OCI-LY7 (cell line): ENCODE measurements around the gene SIL1. TPM values are rescaled to one million over a fixed set of nuclear protein-coding genes. Genes with fewer than 3 reads are reported as not detected.

Experiments used
- BruUV-seq: library from RNA; stranded (reverse); fragments of 400-500 nt; replicated peaks from 2 replicates; lab custom pipeline; 2021; lab: Mats Ljungman, UMichigan
- CTCF ChIA-PET: fragments of 300-600 bp; sonication (Branson Sonifier 250); formaldehyde crosslinking; loops from one replicate; lab custom pipeline; 2022; ENCODE audit warnings: antibody characterized with exemption; ENCODE audit not compliant: unreplicated experiment; lab: Charles Lee
- POLR2A ChIA-PET: fragments of 300-600 bp; sonication (Branson Sonifier 250); formaldehyde crosslinking; loops from one replicate; lab custom pipeline; 2022; ENCODE audit warnings: antibody characterized with exemption; lab: Charles Lee
- DNase-seq: peaks from one replicate; pipeline ENCODE4 v3.0.0-alpha.2; 2015; ENCODE audit warnings: low spot score
- H2AFZ ChIP-seq: fragments of 200-600 bp; sonication (generic), shearing (Covaris generic); 2 replicates; pipeline ENCODE4 v1.6.1; 2014; ENCODE audit warnings: mild to moderate bottlenecking, antibody characterized with exemption, low read length, moderate library complexity
- H3K27ac ChIP-seq: fragments of 200-600 bp; sonication (generic); 2 replicates; pipeline ENCODE4 v1.5.1; 2014; ENCODE audit warnings: mixed run types, low read depth, mild to moderate bottlenecking, moderate library complexity, low read length, inconsistent platforms; ENCODE audit not compliant: poor library complexity, severe bottlenecking
- H3K36me3 ChIP-seq: fragments of 200-600 bp; sonication (generic); 2 replicates; pipeline ENCODE4 v1.6.1; 2014; ENCODE audit warnings: mild to moderate bottlenecking, antibody characterized with exemption, low read length, moderate library complexity, mixed read lengths; ENCODE audit not compliant: insufficient read depth
- H3K4me1 ChIP-seq: fragments of 200-600 bp; sonication (generic); 2 replicates; pipeline ENCODE4 v1.5.1; 2014; ENCODE audit warnings: mild to moderate bottlenecking, low read length; ENCODE audit not compliant: insufficient read depth, poor library complexity, severe bottlenecking
- H3K4me2 ChIP-seq: fragments of 200-600 bp; sonication (generic); 2 replicates; pipeline ENCODE4 v1.6.1; 2014; ENCODE audit warnings: mild to moderate bottlenecking, low read length
- H3K4me3 ChIP-seq: fragments of 200-600 bp; sonication (generic); 2 replicates; pipeline ENCODE4 v1.5.1; 2014; ENCODE audit warnings: mild to moderate bottlenecking, low read depth, low read length; ENCODE audit not compliant: poor library complexity, severe bottlenecking
- H3K79me2 ChIP-seq: fragments of 200-600 bp; sonication (generic); 2 replicates; pipeline ENCODE4 v1.6.1; 2016; ENCODE audit warnings: low read depth, mild to moderate bottlenecking, low read length, moderate library complexity, mixed read lengths; ENCODE audit not compliant: insufficient read depth
- H3K9me2 ChIP-seq: fragments of 200-600 bp; sonication (generic); 2 replicates; pipeline ENCODE4 v1.6.1; 2016; ENCODE audit warnings: mild to moderate bottlenecking, low read length, mixed read lengths; ENCODE audit not compliant: insufficient read depth
- H3K9me3 ChIP-seq: fragments of 200-600 bp; sonication (generic); 2 replicates; pipeline ENCODE4 v1.6.1; 2014; ENCODE audit warnings: mild to moderate bottlenecking, mixed run types, low read length, mixed read lengths
- H4K20me1 ChIP-seq: fragments of 200-600 bp; sonication (generic); 2 replicates; pipeline ENCODE4 v1.6.1; 2014; ENCODE audit warnings: mild to moderate bottlenecking, antibody characterized with exemption, low read length, moderate library complexity, mixed read lengths; ENCODE audit not compliant: insufficient read depth
- EZH2phosphoT487 ChIP-seq: fragments of 200-600 bp; sonication (generic); IDR thresholded peaks from 2 replicates; pipeline ENCODE4 v1.6.1; 2018; ENCODE audit warnings: low read depth, borderline replicate concordance, mild to moderate bottlenecking, mixed run types, antibody characterized with exemption, low read length, moderate library complexity, mixed read lengths
- intact Hi-C: fragments of 100-400 bp; cut with micrococcal nuclease; formaldehyde crosslinking; loops from one replicate; pipeline ENCODE4 v1.10.0; 2022; ENCODE audit not compliant: unreplicated experiment
- total RNA-seq, 2 experiments: library from RNA; depleted of rRNA in 1 of 2; stranded (reverse); fragments of >200 nt in 1 of 2; shearing (Covaris generic) in 1 of 2; gene quantifications; 2 replicates each; pipeline ENCODE4 v1.2.3, GENCODE V29; 2014 to 2022
- TF ChIP-seq, protein P1 (sequence below): fragments of 200-600 bp; sonication (generic); conservative IDR thresholded peaks from 2 replicates; pipeline ENCODE4 v1.5.1; 2014; ENCODE audit warnings: mild to moderate bottlenecking, antibody characterized with exemption, low read length, moderate library complexity, mixed read lengths

The SIL1 gene
- total RNA-seq, 2 experiments from 2014 or later = 9.2 to 22.8 TPM

- ChIA-PET POLR2A (no interaction called here), CTCF (no interaction called here)
- intact Hi-C loops = no loop called here
Observed at GRCh38 chr5:139110526-139111168, 87.5 kb downstream of the SIL1 start.

GRCh38 chr5:139108063-139108824, 89.9 kb downstream of the SIL1 start:
- DNase-seq = no peak
- H3K4me3 ChIP-seq = no peak overlapping the region
- no peaks in the 10 kb centered on the region for H3K9me2 ChIP-seq
- H3K27ac ChIP-seq = no peak overlapping the region
- H4K20me1 ChIP-seq = no peaks in the 10 kb centered on the region
- POLR2A ChIA-PET = interaction anchor here (0.6 to 1.3 kb wide), 2 partner anchors 60 to 234 kb away, joined by 3 read pairs; no protein-coding TSS in a partner anchor
- no TSS peak for BruUV-seq
- no peaks in the 10 kb centered on the region for H3K4me1 ChIP-seq
- TF ChIP-seq, protein P1, sequence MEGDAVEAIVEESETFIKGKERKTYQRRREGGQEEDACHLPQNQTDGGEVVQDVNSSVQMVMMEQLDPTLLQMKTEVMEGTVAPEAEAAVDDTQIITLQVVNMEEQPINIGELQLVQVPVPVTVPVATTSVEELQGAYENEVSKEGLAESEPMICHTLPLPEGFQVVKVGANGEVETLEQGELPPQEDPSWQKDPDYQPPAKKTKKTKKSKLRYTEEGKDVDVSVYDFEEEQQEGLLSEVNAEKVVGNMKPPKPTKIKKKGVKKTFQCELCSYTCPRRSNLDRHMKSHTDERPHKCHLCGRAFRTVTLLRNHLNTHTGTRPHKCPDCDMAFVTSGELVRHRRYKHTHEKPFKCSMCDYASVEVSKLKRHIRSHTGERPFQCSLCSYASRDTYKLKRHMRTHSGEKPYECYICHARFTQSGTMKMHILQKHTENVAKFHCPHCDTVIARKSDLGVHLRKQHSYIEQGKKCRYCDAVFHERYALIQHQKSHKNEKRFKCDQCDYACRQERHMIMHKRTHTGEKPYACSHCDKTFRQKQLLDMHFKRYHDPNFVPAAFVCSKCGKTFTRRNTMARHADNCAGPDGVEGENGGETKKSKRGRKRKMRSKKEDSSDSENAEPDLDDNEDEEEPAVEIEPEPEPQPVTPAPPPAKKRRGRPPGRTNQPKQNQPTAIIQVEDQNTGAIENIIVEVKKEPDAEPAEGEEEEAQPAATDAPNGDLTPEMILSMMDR = no peak
- no peak for TF ChIP-seq EZH2phosphoT487
- H2AFZ ChIP-seq = no peak overlapping the region
- H3K4me2 ChIP-seq = no peak overlapping the region
- intact Hi-C loops = no loop called here
- CTCF ChIA-PET = no interaction called here
- H3K36me3 ChIP-seq = no peaks in the 10 kb centered on the region
- no peaks in the 10 kb centered on the region for H3K79me2 ChIP-seq
- H3K9me3 ChIP-seq = no peaks in the 10 kb centered on the region

More at GRCh38 chr5:139110526-139111168, 87.5 kb downstream of the SIL1 start:
- DNase-seq = no peak
- no peak overlapping the region for H3K4me2 ChIP-seq
- H4K20me1 ChIP-seq = no peaks in the 10 kb centered on the region
- H3K9me3 ChIP-seq = no peaks in the 10 kb centered on the region
- no peaks in the 10 kb centered on the region for H3K9me2 ChIP-seq
- TF ChIP-seq, protein P1 = no peak
- TF ChIP-seq EZH2phosphoT487 = no peak
- H3K4me3 ChIP-seq = no peak overlapping the region
- no peak overlapping the region for H3K27ac ChIP-seq
- H3K79me2 ChIP-seq = no peaks in the 10 kb centered on the region
- H3K36me3 ChIP-seq = no peaks in the 10 kb centered on the region
- no peak overlapping the region for H2AFZ ChIP-seq
- no peaks in the 10 kb centered on the region for H3K4me1 ChIP-seq
- BruUV-seq = no TSS peak

DNA sequence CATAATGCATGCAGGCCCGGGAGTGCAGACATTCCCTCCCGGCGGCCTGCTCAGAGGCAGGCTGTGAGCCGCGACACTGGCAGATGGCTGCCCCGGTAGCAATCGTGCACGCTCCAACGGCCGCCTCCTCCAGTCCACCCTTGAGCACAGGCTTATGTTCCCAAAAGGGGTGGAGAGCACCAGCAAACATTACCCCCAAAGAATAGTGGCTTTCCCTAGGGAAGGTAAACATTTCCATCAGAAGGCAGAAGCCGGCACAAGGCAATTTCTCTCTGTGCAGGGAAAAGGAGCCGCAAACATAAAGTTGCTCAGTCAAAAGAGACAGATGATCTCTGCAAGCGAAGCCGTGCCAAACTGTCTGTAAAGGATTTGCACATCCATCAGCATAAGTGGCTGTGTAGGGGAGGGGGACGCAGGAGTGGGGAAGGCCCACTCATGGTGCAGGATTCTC, 92.5 kb downstream of the SIL1 start:
- H3K9me2 ChIP-seq = no peaks in the 10 kb centered on the region
- H3K4me1 ChIP-seq = no peaks in the 10 kb centered on the region
- no peaks in the 10 kb centered on the region for H3K9me3 ChIP-seq
- no peak overlapping the region for H3K4me3 ChIP-seq
- no peak overlapping the region for H2AFZ ChIP-seq
- H3K36me3 ChIP-seq = no peaks in the 10 kb centered on the region
- intact Hi-C loops = no loop called here
- no peaks in the 10 kb centered on the region for H4K20me1 ChIP-seq
- ChIA-PET CTCF (no interaction called here), POLR2A (no interaction called here)
- TF ChIP-seq, protein P1 = no peak
- no peak for TF ChIP-seq EZH2phosphoT487
- H3K4me2 ChIP-seq = no peak overlapping the region
- no peaks in the 10 kb centered on the region for H3K79me2 ChIP-seq
- H3K27ac ChIP-seq = no peak overlapping the region
- no peak for DNase-seq
- no TSS peak for BruUV-seq
